Esophagus muscularis mucosa (tissue), 4 donors: ENCODE results near the gene KLHL29. TPM values are rescaled to one million over a fixed set of nuclear protein-coding genes. Genes with fewer than 3 reads are reported as not detected.

Source experiments
- DNase-seq: peaks from one replicate; pipeline ENCODE4 v3.0.0-alpha.2; 2017; ENCODE audit errors: extremely low spot score
- H3K27ac ChIP-seq, 4 donors: fragments of 200-600 bp; sonication (generic); replicated peaks in 1 of 4; 1 replicate in 3 of 4; 2 replicates in 1 of 4; pipeline ENCODE4 v1.5.1; 2016 to 2019; ENCODE audit warnings: mild to moderate bottlenecking in 1 of 4
- H3K27me3 ChIP-seq, 4 donors: fragments of 200-600 bp; sonication (generic); one replicate each; pipeline versions ENCODE4 v1.5.1 to v1.6.0; 2016 to 2019
- H3K36me3 ChIP-seq, 4 donors: fragments of 200-600 bp; sonication (generic); one replicate each; pipeline ENCODE4 v1.5.1; 2016 to 2019
- H3K4me1 ChIP-seq, 4 donors: fragments of 200-600 bp; sonication (generic); one replicate each; pipeline ENCODE4 v1.5.1; 2016 to 2019
- H3K4me3 ChIP-seq, 4 donors: fragments of 200-600 bp; sonication (generic); 1 replicate in 2 of 4; 2 replicates in 2 of 4; pipeline ENCODE4 v1.5.1; 2016 to 2019; ENCODE audit warnings: mild to moderate bottlenecking in 4 of 4, moderate library complexity in 1 of 4
- H3K9me3 ChIP-seq, 4 donors: fragments of 200-600 bp; sonication (generic); 1 replicate in 3 of 4; 2 replicates in 1 of 4; pipeline ENCODE4 v1.5.1; 2016 to 2019
- EP300 ChIP-seq: sonication (generic); formaldehyde crosslinking; IDR thresholded peaks from one replicate; pipeline ENCODE4 v1.6.1; 2017; ENCODE audit warnings: antibody characterized with exemption
- POLR2A ChIP-seq: fragments of 450-650 bp; IDR thresholded peaks from one replicate; pipeline ENCODE4 v1.6.1; 2017; ENCODE audit warnings: antibody characterized with exemption, moderate library complexity, mild to moderate bottlenecking, low read depth
- POLR2AphosphoS5 ChIP-seq, 2 donors: sonication (generic); formaldehyde crosslinking; IDR thresholded peaks; one replicate each; pipeline ENCODE4 v1.6.1; 2017; ENCODE audit warnings: antibody characterized with exemption in 2 of 2
- WGBS: methylation state at CpG from one replicate; pipeline ENCODE4 v1.1.5; 2018; 5-methylcytosine and 5-hydroxymethylcytosine counted together
- intact Hi-C: fragments of 100-400 bp; cut with DNase I; formaldehyde crosslinking; loops from one replicate; pipeline ENCODE4 v1.15.1; 2023
- total RNA-seq, 4 donors: library from RNA; depleted of rRNA; stranded (reverse); fragments of >200 nt; gene quantifications; one replicate each; pipeline versions ENCODE4 v1.1.0 to v1.2.1, GENCODE V29; 2016
- TF ChIP-seq, protein P1 (sequence below), 3 experiments: fragments of 200-600 bp in 2 of 3; fragments of 450-650 bp in 1 of 3; sonication (generic) in 2 of 3; IDR thresholded peaks; one replicate each; pipeline ENCODE4 v1.5.1; 2017 to 2019; ENCODE audit warnings: antibody characterized with exemption in 3 of 3, mild to moderate bottlenecking in 2 of 3, moderate library complexity in 1 of 3

Gene KLHL29
- total RNA-seq, 4 donors from 2014 or later = 22.0 to 26.1 (median 23.4) TPM

DNA sequence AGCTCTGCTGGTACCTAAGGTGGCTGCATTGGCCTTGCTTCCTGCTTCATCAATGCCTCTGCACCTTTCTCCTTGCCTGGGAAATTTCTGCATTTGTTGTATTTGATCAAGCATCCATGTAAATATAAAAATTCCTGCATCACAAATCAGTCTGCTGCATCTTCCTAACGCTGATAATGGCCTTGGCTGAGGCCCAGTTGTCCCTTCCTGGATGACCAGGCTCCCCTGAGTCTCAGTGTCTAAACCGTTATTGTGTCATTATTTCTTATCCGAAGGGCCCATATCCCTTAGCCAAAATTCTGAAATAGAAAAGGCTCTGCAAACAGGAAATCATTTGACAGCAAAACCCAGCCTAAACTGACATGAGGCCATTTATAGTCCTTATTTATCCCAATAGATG, 62.4 kb downstream of the KLHL29 start:
- Histone ChIP-seq H3K9me3 (no peaks in the 10 kb centered on the region), H3K4me3 (no peak overlapping the region), H3K36me3 (no peaks in the 10 kb centered on the region), H3K27ac (no peak overlapping the region), H3K4me1 (peaks cover 0 to 19% (median 12%) of the 10 kb centered on the region in 4 donors), H3K27me3 (no peaks in the 10 kb centered on the region)
- intact Hi-C loops = no loop called here
- DNase-seq = no peak
- WGBS = 80% methylated on average over 3 of the region's 3 CpGs
- TF ChIP-seq POLR2AphosphoS5 (IDR thresholded peaks at IDR 0.05) = no peak
- no peak for TF ChIP-seq EP300
- TF ChIP-seq POLR2A = no peak
- TF ChIP-seq, protein P1, sequence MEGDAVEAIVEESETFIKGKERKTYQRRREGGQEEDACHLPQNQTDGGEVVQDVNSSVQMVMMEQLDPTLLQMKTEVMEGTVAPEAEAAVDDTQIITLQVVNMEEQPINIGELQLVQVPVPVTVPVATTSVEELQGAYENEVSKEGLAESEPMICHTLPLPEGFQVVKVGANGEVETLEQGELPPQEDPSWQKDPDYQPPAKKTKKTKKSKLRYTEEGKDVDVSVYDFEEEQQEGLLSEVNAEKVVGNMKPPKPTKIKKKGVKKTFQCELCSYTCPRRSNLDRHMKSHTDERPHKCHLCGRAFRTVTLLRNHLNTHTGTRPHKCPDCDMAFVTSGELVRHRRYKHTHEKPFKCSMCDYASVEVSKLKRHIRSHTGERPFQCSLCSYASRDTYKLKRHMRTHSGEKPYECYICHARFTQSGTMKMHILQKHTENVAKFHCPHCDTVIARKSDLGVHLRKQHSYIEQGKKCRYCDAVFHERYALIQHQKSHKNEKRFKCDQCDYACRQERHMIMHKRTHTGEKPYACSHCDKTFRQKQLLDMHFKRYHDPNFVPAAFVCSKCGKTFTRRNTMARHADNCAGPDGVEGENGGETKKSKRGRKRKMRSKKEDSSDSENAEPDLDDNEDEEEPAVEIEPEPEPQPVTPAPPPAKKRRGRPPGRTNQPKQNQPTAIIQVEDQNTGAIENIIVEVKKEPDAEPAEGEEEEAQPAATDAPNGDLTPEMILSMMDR (IDR thresholded peaks at IDR 0.05) = no peak

- intact Hi-C loops = no loop called here
- WGBS = 100% methylated on average over 1 of the region's 2 CpGs
- no peak overlapping the region for H3K27ac ChIP-seq
- H3K9me3 ChIP-seq = no peaks in the 10 kb centered on the region
- H3K4me3 ChIP-seq = no peak overlapping the region
- H3K4me1 ChIP-seq = peaks cover 4 to 34% (median 27%) of the 10 kb centered on the region in 4 donors
- H3K27me3 ChIP-seq = no peaks in the 10 kb centered on the region
- no peaks in the 10 kb centered on the region for H3K36me3 ChIP-seq
- DNase-seq = no peak
- TF ChIP-seq POLR2A (no peak), POLR2AphosphoS5 (IDR thresholded peaks at IDR 0.05) (no peak), EP300 (no peak)
- TF ChIP-seq, protein P1 (IDR thresholded peaks at IDR 0.05) = no peak
Measured at GRCh38 chr2:23448906-23449305, 63.9 kb downstream of the KLHL29 start.

- peaks cover 4 to 39% (median 32%) of the 10 kb centered on the region in 4 donors for H3K4me1 ChIP-seq
- H3K27ac ChIP-seq = no peak overlapping the region
- intact Hi-C loops = no loop called here
- DNase-seq = no peak
- H3K36me3 ChIP-seq = no peaks in the 10 kb centered on the region
- no peaks in the 10 kb centered on the region for H3K27me3 ChIP-seq
- no peak overlapping the region for H3K4me3 ChIP-seq
- H3K9me3 ChIP-seq = no peaks in the 10 kb centered on the region
- no peak for TF ChIP-seq POLR2A
- TF ChIP-seq, protein P1 (IDR thresholded peaks at IDR 0.05) = no peak
- no peak for TF ChIP-seq POLR2AphosphoS5 (IDR thresholded peaks at IDR 0.05)
- TF ChIP-seq EP300 = no peak
Measured at GRCh38 chr2:23449413-23449812, 64.4 kb downstream of the KLHL29 start.

- no peak overlapping the region for H3K4me3 ChIP-seq
- WGBS = 89% methylated on average over 14 of the region's 14 CpGs
- TF ChIP-seq POLR2A (no peak), EP300 (no peak), POLR2AphosphoS5 (IDR thresholded peaks at IDR 0.05) (no peak)
- TF ChIP-seq, protein P1 (IDR thresholded peaks at IDR 0.05) = no peak
- H3K27ac ChIP-seq = peak overlapping the region in 1 of 4 donors; percentile 5
- no peaks in the 10 kb centered on the region for H3K36me3 ChIP-seq
- intact Hi-C loops = no loop called here
- no peak for DNase-seq
- no peaks in the 10 kb centered on the region for H3K27me3 ChIP-seq
- H3K9me3 ChIP-seq = no peaks in the 10 kb centered on the region
- peaks cover 4 to 43% (median 37%) of the 10 kb centered on the region in 4 donors for H3K4me1 ChIP-seq
Measured at GRCh38 chr2:23449831-23450331, 64.9 kb downstream of the KLHL29 start.

- H3K4me1 ChIP-seq = peaks cover 4 to 65% (median 59%) of the 10 kb centered on the region in 4 donors
- H3K36me3 ChIP-seq = no peaks in the 10 kb centered on the region
- no peak overlapping the region for H3K4me3 ChIP-seq
- H3K27me3 ChIP-seq = no peaks in the 10 kb centered on the region
- DNase-seq = no peak
- peak overlapping the region; percentile 74 to 81 (median 75) for H3K27ac ChIP-seq
- intact Hi-C loops = no loop called here
- WGBS = 86% methylated on average over 4 of the region's 5 CpGs
- no peak for TF ChIP-seq POLR2A
- TF ChIP-seq EP300 = no peak
- no peaks in the 10 kb centered on the region for H3K9me3 ChIP-seq
Measured at GRCh38 chr2:23452372-23452771, 67.4 kb downstream of the KLHL29 start.
